Sigmoid colon (tissue), 7 donors: ENCODE results near the gene DNAAF5. TPM values are rescaled to one million over a fixed set of nuclear protein-coding genes. Genes with fewer than 3 reads are reported as not detected.

Experiments used
- DNase-seq: peaks from one replicate; pipeline ENCODE4 v3.0.0-alpha.2; 2019
- H3K27ac ChIP-seq, 4 donors: fragments of 200-600 bp; sonication (generic); one replicate each; pipeline ENCODE4 v1.5.1; 2016 to 2019; ENCODE audit warnings: mild to moderate bottlenecking in 1 of 4
- H3K27me3 ChIP-seq, 3 donors: fragments of 200-600 bp; sonication (generic); one replicate each; pipeline ENCODE4 v1.5.1; 2019; ENCODE audit warnings: mild to moderate bottlenecking in 1 of 3
- H3K36me3 ChIP-seq, 4 donors: fragments of 200-600 bp; sonication (generic); one replicate each; pipeline ENCODE4 v1.5.1; 2016 to 2019
- H3K4me1 ChIP-seq, 4 donors: fragments of 200-600 bp; sonication (generic); one replicate each; pipeline ENCODE4 v1.5.1; 2017 to 2019
- H3K4me3 ChIP-seq, 4 donors: fragments of 200-600 bp; sonication (generic); one replicate each; pipeline ENCODE4 v1.5.1; 2017 to 2019; ENCODE audit warnings: mild to moderate bottlenecking in 2 of 4, moderate library complexity in 1 of 4
- H3K9me3 ChIP-seq, 4 donors: fragments of 200-600 bp in 3 of 4; sonication (generic) in 3 of 4; one replicate each; pipeline versions ENCODE4 v1.5.1 to v1.6.1; 2013 to 2019
- EP300 ChIP-seq, 4 donors: sonication (generic); formaldehyde crosslinking; IDR thresholded peaks; one replicate each; pipeline ENCODE4 v1.6.1; 2017; ENCODE audit warnings: antibody characterized with exemption in 4 of 4
- POLR2A ChIP-seq, 2 donors: fragments of 450-650 bp; IDR thresholded peaks; one replicate each; pipeline ENCODE4 v1.6.1; 2016; ENCODE audit warnings: antibody characterized with exemption in 2 of 2, mild to moderate bottlenecking in 2 of 2, moderate library complexity in 2 of 2
- POLR2AphosphoS5 ChIP-seq, 4 donors: sonication (generic); formaldehyde crosslinking; IDR thresholded peaks; one replicate each; pipeline ENCODE4 v1.6.1; 2017; ENCODE audit warnings: antibody characterized with exemption in 4 of 4
- WGBS, 2 donors: extraction: QIAGEN DNeasy Blood & Tissue Kit; methylation state at CpG; one replicate each; pipeline ENCODE4 v1.1.7; 2013; 5-methylcytosine and 5-hydroxymethylcytosine counted together
- intact Hi-C: fragments of 100-400 bp; cut with DNase I; formaldehyde crosslinking; loops from one replicate; pipeline ENCODE4 v1.15.1; 2023
- polyA plus RNA-seq, 3 donors: library from polyadenylated mRNA; stranded (reverse); fragments of 200-250 nt; gene quantifications; one replicate each; pipeline ENCODE4 v1.2.3, GENCODE V29; 2013
- total RNA-seq, 4 donors: library from RNA; depleted of rRNA; stranded (reverse); fragments of >200 nt; gene quantifications; one replicate each; pipeline ENCODE4 v1.1.0, GENCODE V29; 2016
- TF ChIP-seq, protein P1 (sequence below), 4 experiments: fragments of 450-650 bp in 3 of 4; fragments of 200-600 bp in 1 of 4; IDR thresholded peaks; one replicate each; pipeline ENCODE4 v1.5.1; 2016 to 2019; ENCODE audit warnings: antibody characterized with exemption in 4 of 4, mild to moderate bottlenecking in 3 of 4, moderate library complexity in 2 of 4
- donor health status: healthy with polysubstance abuse.
- donor health status: Bipolar disorder and iron deficiency.
- donor health status: healthy.

Gene DNAAF5
- total and polyA plus RNA-seq, 7 donors = 7.8 to 25.4 (median 14.5) TPM

DNA sequence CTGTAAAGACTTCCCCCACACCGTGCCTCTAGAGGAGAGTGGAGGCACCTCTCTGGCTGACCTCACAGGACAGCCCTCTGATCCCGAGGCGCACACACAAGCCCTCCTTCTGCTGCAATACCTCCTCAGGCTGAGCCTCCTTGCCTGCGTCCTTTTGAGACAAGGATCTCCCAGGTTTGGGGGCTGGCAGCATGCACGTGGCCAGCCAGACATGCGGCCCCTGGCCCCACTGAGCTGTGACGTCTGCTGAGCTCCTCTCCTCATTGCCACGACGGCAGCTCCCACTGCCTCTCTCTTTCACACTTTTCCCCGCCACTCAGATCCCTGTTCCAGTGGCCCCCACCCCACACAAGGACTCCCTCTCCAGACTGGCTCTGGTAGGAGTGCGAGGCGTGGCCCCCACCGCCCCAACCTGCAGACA is 12.2 kb upstream of the DNAAF5 start:
- H3K36me3 ChIP-seq = no peaks in the 10 kb centered on the region
- intact Hi-C loops = loop anchor here (5.0 kb wide), 2 partner anchors 42 to 192 kb away; no protein-coding TSS in a partner anchor
- no peaks in the 10 kb centered on the region for H3K27me3 ChIP-seq
- DNase-seq = peak; percentile 53
- TF ChIP-seq POLR2AphosphoS5 (IDR thresholded peaks at IDR 0.05) (no peak), POLR2A (IDR thresholded peaks at IDR 0.05) (no peak), EP300 (IDR thresholded peaks at IDR 0.05) (no peak)
- TF ChIP-seq, protein P1, sequence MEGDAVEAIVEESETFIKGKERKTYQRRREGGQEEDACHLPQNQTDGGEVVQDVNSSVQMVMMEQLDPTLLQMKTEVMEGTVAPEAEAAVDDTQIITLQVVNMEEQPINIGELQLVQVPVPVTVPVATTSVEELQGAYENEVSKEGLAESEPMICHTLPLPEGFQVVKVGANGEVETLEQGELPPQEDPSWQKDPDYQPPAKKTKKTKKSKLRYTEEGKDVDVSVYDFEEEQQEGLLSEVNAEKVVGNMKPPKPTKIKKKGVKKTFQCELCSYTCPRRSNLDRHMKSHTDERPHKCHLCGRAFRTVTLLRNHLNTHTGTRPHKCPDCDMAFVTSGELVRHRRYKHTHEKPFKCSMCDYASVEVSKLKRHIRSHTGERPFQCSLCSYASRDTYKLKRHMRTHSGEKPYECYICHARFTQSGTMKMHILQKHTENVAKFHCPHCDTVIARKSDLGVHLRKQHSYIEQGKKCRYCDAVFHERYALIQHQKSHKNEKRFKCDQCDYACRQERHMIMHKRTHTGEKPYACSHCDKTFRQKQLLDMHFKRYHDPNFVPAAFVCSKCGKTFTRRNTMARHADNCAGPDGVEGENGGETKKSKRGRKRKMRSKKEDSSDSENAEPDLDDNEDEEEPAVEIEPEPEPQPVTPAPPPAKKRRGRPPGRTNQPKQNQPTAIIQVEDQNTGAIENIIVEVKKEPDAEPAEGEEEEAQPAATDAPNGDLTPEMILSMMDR (IDR thresholded peaks at IDR 0.05) = no peak
- H3K4me1 ChIP-seq = peaks cover 0 to 17% (median 10%) of the 10 kb centered on the region in 4 donors
- no peak overlapping the region for H3K27ac ChIP-seq
- 93 to 94% methylated on average over 13 of the region's 13 CpGs for WGBS, 2 donors
- no peaks in the 10 kb centered on the region for H3K9me3 ChIP-seq
- no peak overlapping the region for H3K4me3 ChIP-seq

DNA sequence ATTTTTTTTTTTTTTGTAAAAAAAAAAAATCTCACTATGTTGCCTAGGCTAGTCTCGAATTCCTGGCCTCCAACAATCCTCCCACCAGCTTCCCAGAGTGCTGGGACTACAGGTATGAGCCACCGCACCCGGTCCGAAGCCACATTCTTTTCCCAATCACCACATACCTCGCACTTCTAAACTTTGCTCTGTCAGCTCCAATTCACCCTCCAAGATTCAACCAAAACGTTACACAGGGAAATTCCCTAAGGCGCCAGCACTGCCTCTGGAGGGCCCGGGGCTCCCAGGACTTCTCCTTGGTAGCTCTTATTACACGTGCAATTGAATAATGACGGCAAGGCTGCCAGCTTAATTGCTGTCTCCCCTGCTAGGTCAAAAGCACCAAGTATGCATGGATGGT is 10.3 kb upstream of the DNAAF5 start:
- Histone ChIP-seq H3K4me3 (no peak overlapping the region), H3K27ac (no peak overlapping the region), H3K9me3 (no peaks in the 10 kb centered on the region), H3K36me3 (no peaks in the 10 kb centered on the region), H3K27me3 (no peaks in the 10 kb centered on the region), H3K4me1 (peaks cover 0 to 15% (median 8%) of the 10 kb centered on the region in 4 donors)
- 77 to 79% methylated on average over 10 of the region's 10 CpGs for WGBS, 2 donors
- intact Hi-C loops = no loop called here
- DNase-seq = no peak
- no peak for TF ChIP-seq EP300 (IDR thresholded peaks at IDR 0.05)
- no peak for TF ChIP-seq POLR2A (IDR thresholded peaks at IDR 0.05)
- TF ChIP-seq, protein P1 (IDR thresholded peaks at IDR 0.05) = no peak
- no peak for TF ChIP-seq POLR2AphosphoS5 (IDR thresholded peaks at IDR 0.05)

DNA sequence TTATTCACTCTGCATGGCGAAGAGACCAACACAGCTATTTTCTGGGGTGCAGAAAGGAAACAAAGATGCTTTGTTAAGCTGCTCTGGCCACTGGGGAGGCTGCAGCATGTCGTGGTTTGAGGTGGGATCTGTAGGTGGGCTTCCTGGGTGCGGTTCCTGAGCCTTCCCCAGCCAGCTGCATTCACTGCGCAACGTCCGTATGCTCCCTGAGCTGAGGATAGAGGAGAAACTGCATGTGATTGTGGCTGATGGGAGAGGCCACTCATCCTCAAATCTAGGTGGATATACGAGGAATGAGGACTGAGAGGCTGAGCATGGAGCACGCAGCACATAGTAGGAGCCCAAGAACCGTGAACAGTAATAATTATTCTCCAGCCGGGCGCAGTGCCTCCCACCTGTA is 9.9 kb upstream of the DNAAF5 start:
- Histone ChIP-seq H3K4me3 (no peak overlapping the region), H3K27me3 (no peaks in the 10 kb centered on the region), H3K4me1 (peaks cover 0 to 10% (median 5%) of the 10 kb centered on the region in 4 donors), H3K36me3 (no peaks in the 10 kb centered on the region), H3K9me3 (no peaks in the 10 kb centered on the region), H3K27ac (no peak overlapping the region)
- 88 to 91% methylated on average over 11 of the region's 11 CpGs for WGBS, 2 donors
- intact Hi-C loops = no loop called here
- DNase-seq = no peak
- TF ChIP-seq EP300 (IDR thresholded peaks at IDR 0.05) = no peak

DNA sequence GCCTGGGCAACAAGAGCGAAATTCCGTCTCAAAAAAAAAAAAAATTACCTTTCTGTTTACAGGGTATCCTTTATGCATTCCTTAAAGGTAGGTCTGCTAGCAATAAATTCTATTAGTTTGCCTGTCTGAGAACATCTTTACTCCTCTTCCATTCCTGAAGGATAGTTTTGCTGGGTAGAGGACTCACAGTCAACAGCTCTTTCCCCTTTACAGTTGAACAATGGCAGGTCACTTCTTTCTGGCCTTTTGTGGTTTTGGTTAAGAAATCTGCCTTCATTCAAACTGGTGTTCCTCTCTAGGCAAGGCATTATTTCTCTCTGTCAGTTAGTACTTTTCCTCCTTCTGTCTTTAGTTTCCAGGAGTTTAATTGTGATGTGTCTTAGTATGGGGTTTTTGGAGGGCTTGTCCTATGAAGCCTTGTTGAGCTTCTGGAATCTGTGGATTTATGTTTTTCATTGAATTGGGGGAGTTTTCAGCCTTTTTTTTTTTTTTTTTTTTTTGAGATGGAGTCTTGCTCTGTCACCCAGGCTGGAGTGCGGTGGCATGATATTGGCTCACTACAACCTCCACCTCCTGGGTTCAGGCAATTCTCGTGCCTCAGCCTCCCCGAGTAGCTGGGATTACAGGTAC is 4.8 kb upstream of the DNAAF5 start:
- no peaks in the 10 kb centered on the region for H3K36me3 ChIP-seq
- intact Hi-C loops = no loop called here
- no peak overlapping the region for H3K4me3 ChIP-seq
- TF ChIP-seq POLR2A (IDR thresholded peaks at IDR 0.05) = no peak
- no peak for TF ChIP-seq EP300 (IDR thresholded peaks at IDR 0.05)
- TF ChIP-seq, protein P1 (IDR thresholded peaks at IDR 0.05) = no peak
- no peak for TF ChIP-seq POLR2AphosphoS5 (IDR thresholded peaks at IDR 0.05)
- no peaks in the 10 kb centered on the region for H3K27me3 ChIP-seq
- WGBS, 2 donors = 95 to 97% methylated on average over 5 of the region's 5 CpGs
- H3K4me1 ChIP-seq = peaks cover 0 to 9% (median 8%) of the 10 kb centered on the region in 4 donors
- DNase-seq = no peak
- H3K9me3 ChIP-seq = no peaks in the 10 kb centered on the region
- no peak overlapping the region for H3K27ac ChIP-seq

DNA sequence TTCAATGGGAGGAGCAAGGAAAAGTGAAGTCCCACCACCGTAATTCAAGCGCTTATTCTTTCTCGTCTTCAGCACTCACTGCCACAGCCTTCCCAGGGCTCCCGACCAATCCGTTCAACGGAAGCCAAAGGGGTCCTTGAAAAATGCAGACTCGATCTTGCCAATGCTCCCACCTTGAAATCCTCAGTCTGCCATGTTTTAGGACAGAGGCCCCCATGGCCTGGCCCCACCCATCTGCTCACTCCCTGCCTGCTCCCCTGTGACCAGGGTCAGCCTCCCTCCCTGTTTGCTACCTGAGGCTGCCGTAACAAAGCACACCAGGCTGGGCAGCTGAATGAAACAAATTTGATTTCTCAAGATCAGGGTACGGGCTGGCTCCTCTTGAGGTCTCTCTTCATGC is 3.0 kb upstream of the DNAAF5 start:
- DNase-seq = peak; percentile 39
- WGBS, 2 donors = 97 to 98% methylated on average over 9 of the region's 9 CpGs
- Histone ChIP-seq H3K4me3 (no peak overlapping the region), H3K9me3 (no peaks in the 10 kb centered on the region), H3K27me3 (no peaks in the 10 kb centered on the region), H3K36me3 (no peaks in the 10 kb centered on the region), H3K27ac (no peak overlapping the region), H3K4me1 (peaks cover 0 to 22% (median 19%) of the 10 kb centered on the region in 4 donors)
- TF ChIP-seq POLR2AphosphoS5 (IDR thresholded peaks at IDR 0.05) (no peak), EP300 (IDR thresholded peaks at IDR 0.05) (no peak), POLR2A (IDR thresholded peaks at IDR 0.05) (no peak)
- TF ChIP-seq, protein P1 (IDR thresholded peaks at IDR 0.05) = no peak
- intact Hi-C loops = no loop called here
